DMS79 treated with DMSO at 0.1 percent for 48 hours (cell line): ENCODE data around the gene ANK3.

Experiments used
- DNase-seq: peaks from one replicate; lab custom pipeline; 2025; lab: John Stamatoyannopoulos, UW

ANK3 gene

DNA sequence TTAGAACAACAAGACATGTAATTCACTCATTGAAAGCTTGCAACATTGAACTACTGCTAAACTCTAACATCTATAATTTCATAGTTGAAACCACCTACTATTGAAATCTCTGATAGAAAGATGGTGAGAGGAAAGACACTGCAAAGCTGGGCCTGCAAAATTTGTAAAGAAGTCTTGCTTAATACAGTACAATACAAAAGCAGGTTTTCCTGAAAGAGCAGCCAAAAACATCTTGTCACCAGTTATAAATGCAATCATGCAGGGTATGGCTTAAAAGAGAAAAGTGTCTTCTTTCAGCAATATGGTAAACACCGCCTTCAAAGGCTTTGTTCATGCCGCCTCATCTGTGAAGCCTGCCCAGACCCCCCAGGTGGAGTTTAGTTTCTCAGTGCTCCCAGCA, 109.2 kb downstream of the ANK3 start:
- DNase-seq: no peak

GRCh38 chr10:60277656-60278055, 112.0 kb downstream of the ANK3 start:
- DNase-seq: no peak

- no peak for DNase-seq
Observed at GRCh38 chr10:60276232-60276631, 113.4 kb downstream of the ANK3 start.

DNA sequence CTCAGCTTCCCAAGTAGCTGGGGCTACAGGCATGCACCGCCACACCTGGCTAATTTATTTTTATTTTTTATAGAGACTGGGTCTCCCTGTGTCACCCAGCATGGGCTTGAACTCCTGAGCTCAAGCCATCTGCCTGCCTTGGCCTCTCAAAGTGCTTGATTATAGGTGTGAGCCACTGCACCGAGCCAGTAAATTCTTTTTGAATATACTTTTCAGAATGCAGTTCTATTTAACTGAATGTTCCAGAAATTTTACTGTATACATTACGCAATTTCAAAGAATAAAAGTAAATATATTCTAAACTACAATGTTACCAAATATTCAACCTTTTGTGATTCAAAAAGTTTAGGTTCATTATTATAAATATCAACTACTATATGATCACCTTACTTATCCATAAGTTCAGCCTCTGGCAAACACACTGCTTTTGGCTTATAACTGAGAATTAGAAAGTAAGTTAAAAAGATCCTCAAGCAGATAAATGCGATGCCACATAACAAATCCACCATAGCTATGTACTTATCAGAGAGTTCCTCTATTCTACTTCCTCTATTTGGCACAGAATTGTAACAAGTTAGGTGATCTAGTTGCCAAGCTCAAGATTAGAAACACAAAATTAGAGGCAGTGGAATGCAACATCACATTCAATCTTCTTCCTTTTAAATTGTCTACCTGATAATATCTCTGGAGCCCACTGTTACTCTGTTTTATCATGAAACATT, 118.2 kb downstream of the ANK3 start:
- no peak for DNase-seq

- DNase-seq: no peak
Observed at GRCh38 chr10:60270426-60270825, 119.2 kb downstream of the ANK3 start.

DNA sequence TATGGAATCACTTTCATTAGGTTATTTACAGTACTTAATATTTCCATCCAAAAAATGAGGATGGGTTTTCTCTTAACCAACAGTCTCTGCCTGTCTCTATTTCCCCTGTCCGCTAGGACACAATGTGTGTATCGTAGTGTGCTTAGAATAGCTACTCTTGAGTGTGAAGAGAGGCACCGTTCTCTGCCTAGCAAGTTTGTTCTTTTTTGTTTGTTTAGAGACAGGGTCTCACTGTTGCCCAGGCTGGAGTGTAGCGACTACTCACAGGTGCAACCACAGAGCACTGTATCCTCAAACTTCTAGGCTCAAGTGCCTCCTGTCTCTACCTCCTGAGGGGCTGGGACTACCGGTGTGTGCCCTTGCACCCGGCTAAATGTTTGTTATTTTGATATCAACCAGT, 121.9 kb downstream of the ANK3 start:
- DNase-seq: no peak

DNA sequence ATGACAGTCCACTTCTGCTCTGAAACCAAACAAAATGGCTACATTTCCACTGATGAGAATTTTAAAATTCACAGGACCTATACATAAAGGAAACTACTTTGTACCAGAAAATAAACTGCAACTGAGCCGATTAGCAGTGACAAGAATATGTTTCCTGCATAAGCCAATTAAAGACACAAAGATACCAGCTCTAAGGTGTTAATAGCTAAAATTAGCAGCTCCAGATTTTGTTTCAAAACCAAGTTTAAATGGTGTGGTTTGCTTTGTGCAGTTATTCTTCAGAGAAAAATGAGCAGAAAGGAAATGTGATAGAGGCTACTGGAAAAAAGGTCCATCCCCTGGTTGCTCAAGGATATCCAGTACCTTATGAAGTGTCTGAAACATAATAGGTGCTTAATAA, 123.2 kb downstream of the ANK3 start:
- no peak for DNase-seq

DNA sequence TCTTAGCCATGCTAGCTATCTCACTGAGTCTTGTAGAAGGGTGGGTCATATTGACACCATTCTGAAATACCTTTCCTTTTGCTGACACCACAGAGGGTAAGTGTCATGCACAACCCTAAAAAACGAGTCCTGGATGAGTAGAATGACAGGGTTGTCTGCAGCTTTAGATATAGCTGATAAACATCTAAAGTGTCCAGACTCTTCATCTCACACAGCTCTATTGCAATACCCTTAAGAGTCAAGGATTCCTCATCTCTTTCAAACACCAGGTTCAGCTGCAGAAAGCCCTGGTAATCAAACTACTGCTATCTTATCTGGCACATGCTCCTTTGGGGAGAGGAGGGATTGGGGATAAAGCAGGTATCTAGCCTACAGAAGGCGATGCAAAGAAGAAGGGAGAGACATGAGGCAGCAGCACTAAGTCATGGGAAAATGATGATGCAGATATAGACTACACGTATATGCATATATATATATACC, 127.0 kb downstream of the ANK3 start:
- DNase-seq: no peak

GRCh38 chr10:60260321-60260720, 129.4 kb downstream of the ANK3 start:
- DNase-seq: no peak

- no peak for DNase-seq
Observed at GRCh38 chr10:60258429-60258797, 131.3 kb downstream of the ANK3 start.

DNA sequence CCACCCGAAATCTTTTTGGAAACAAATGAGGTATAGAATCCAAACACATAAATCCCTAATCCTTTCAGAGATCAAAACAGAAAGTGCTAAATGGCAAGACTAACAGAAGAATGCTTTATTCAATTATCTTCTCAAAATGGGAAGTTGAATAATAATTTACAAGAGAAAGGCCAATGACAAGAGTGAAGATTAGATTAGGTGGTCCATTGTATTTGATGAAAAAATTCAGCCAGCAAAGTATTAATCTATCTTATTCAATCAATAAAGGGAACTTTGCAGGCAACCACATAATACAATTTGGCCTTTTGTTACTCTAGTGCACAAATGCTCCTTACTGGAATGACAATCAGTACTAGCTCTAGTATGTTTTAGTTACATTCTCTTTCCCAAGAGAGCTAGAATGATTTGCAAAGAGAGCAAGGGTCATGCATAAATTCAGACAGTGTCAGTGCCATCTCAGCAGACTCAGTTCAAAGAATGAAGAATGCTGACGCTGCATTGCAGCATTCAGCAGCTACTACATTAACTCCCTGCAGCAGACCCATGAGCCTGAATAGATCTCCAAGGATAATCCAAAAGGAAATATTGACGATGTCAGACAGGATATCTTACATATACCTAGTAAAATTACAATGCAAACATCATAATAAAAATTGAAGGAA, 131.8 kb downstream of the ANK3 start:
- DNase-seq: no peak

DNA sequence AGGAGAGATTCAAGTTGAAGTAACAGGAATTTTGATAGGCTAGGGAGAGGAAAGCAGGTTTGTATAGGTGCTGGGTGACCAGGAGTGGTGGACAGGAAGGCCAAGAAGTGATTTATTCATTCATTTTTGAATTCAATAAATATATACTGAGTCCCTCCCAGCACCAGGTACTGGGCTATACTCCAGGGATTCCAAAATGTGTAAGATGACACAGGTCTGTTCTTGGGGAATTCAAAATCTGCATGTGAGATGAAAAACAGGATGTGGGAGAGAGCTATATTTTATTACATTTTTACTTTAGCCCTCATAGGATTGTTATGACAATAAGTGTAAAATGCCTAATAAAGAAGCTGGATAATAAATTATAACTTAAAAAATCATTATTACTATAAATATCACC, 134.9 kb downstream of the ANK3 start:
- DNase-seq: no peak

DNA sequence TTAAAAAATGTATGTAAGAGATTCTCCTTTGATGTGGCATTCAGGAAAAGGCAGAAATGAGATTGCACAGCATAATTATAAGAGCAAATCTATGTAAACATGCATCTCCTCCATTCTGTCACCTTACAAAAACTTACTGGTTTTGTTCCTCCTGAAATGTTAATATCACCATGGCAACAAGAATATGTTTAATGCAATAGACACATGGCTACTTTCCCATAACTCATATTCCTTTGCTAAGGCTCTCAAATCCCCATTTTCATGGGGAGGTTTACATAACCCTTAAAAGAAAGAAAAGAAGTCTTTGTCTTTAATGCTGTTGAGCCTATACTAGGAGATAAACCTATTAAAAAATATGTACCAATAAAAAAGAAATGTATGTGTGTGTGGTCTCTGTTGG, 136.2 kb downstream of the ANK3 start:
- DNase-seq: no peak

DNA sequence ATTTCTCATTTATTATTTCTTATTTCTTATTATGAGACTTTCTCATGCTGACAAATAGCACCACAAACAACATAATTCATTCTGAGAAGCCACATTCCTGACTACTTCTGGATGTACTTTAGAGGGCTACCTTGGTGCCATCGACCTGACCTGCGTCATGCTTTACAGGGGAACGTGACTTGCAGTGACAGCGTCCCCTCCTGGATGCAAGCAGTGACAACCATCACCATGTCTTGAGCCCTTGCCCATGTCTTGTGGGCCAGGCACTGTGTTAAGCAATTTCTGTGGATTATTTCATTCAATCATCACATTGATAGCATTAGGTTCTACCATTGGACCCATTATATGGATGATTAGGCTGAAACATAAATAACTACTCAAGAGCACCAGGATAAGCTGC, 137.0 kb downstream of the ANK3 start:
- DNase-seq: no peak

DNA sequence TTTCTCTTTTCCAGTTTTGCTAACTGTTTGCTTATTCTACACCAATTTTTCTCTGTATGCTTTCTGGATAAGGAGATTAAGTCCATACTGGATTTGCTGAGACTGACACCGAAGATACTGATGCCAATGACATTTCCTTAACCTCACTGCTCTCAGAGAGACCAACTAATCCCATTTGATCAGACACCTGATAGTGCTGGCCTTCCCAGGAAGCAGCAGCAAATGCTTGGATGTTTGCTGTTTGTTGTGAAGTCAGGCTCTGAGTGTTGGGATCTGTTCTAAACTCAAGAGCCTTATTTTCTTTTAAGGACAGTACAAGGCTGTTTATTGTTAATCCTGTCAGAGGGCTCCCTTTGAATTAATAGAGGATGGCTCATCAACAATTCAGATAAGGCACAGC, 143.3 kb downstream of the ANK3 start:
- no peak for DNase-seq

GRCh38 chr10:60239228-60239627, 150.4 kb downstream of the ANK3 start:
- DNase-seq: no peak

DNA sequence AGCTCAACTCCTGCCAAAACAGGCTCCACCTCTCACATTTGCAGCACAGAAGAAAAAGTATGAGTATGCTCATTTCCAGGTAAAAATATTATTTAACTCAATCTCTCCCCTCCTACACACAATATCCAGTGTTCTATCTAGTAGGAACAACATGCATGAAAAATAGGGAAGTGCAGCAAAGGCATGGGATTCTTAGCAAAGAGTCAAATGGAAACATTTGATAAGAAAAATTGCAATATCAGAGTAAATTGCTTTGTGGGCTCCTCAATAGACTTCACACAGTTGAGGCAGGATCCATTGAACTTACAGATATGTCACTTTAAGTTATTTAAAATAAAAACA, 150.9 kb downstream of the ANK3 start:
- DNase-seq: no peak

DNA sequence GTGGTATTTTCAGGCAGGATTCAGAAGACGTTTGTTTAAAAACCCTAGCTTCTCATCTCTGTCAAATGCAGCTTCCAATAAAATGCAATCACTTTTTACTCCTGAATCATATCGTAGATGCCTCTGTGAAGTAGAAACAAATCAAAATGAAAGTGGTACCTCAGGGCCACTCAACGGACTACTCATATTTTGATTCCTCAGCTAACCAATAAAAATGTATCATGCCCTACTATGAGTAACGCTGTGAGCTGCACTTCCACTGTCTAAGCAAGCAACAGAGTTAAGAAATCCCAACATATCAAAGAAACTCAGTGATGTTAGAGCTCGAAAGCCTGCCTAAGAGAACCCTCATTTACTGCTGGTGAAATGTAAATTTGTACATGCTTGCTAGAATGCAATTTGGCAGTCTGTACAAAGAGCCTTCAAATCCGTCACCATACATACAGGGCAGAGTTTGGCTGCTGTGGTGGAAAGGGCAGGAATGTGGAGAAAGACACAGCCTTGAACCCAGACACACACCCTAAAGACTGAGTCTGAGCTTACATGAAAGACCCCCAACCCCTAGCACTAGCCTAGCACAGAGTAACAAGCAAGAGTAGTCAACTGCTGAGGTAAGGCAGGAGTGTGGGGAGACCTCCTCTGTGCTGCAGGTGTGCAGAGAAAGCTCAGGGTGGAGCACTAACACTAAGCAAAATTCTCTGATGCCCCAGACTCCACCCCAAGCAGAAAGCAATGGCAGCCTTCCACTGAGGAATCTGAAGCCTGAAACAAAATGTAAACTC, 151.5 kb downstream of the ANK3 start:
- no peak for DNase-seq

- DNase-seq: no peak
Observed at GRCh38 chr10:60236869-60237524, 152.7 kb downstream of the ANK3 start.

DNA sequence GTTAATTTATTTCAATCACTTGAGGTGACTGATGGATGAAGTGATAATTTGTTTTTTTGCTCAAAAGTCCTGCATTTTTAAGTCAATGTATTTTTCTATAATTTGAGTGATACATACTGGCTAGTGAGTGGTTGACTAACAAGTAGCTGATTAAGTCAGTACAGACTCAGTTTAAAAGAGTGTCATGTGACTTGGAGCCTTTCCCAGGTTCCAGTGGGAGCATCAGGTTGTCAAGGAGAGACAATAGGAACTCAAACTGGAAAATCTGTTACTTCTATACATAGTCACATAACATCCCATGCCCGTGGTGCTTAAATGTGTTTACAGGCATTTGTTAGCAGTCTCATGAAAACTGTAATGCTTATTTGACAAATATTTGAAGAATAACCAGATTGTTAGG, 154.7 kb downstream of the ANK3 start:
- no peak for DNase-seq

- DNase-seq: no peak
Observed at GRCh38 chr10:60234551-60234950, 155.1 kb downstream of the ANK3 start.

DNA sequence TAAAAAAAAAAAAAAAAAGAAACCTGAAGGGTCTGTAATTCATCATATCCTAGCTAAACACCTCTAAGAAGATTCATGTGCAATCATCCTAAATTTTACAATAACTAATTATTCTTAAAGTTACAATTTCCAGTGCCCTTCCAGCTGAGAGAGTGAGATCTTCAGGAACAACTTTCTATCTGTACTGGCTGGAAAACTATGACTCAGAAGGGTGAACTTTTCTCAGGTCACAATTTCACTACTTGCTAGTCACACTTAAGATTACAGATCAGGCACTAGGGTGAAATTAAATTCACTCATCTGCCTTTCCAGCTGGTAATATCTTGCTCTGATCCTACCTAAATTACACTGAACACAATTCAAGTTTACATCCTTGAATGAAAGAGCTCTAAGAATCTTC, 158.8 kb downstream of the ANK3 start:
- DNase-seq: no peak
